ENCODE data around the gene KCNK2.

Gene KCNK2, protein sequence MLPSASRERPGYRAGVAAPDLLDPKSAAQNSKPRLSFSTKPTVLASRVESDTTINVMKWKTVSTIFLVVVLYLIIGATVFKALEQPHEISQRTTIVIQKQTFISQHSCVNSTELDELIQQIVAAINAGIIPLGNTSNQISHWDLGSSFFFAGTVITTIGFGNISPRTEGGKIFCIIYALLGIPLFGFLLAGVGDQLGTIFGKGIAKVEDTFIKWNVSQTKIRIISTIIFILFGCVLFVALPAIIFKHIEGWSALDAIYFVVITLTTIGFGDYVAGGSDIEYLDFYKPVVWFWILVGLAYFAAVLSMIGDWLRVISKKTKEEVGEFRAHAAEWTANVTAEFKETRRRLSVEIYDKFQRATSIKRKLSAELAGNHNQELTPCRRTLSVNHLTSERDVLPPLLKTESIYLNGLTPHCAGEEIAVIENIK

DNA sequence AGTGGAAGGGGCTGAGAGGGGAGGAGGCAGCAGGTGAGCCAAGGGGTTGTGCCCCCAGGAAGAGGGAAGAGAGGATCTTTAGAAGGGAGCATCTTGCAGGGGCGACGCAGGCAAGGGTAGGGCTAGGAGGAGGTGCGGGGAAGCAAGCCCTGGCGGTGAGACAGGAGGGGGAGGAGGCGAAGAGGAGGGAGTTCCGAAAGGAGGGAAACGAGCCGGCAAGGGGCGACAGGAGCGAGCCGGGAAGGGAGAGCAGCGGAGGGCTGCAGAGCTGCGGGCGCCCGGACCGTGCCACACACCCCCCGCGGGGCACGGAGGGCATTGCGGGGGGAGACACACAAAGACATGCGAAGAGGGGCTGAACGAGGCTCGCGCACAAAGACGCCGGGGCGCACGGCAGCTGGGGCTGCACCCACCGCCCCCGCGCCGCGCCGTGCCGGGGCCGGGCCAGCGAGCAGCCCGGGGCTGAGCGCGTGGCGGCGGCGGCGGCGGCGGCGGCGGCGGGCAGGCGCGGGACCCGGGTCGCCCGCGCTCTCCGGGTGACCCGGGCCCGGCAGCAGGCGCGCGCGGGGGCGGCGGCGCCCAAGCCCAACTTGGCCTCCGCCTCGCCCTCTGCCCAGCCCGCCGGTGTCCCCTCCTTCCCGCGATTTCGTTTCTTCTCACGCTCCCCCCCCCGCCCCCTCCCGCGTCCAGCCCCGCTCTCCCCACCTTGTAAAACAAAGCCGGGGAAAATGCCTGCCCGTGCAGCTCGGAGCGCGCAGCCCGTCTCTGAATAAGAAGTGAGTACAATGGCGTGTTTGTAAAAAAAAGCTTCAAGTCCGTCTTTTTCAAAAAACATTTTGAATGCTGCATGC lies at the start of gene KCNK2:
TSS of gene KCNK2 (plus strand) at position 206 of the 851 bp plus-strand sequence. CDS start 649 bp downstream, outside the sequence.
- DNase-seq: no peak

DNA sequence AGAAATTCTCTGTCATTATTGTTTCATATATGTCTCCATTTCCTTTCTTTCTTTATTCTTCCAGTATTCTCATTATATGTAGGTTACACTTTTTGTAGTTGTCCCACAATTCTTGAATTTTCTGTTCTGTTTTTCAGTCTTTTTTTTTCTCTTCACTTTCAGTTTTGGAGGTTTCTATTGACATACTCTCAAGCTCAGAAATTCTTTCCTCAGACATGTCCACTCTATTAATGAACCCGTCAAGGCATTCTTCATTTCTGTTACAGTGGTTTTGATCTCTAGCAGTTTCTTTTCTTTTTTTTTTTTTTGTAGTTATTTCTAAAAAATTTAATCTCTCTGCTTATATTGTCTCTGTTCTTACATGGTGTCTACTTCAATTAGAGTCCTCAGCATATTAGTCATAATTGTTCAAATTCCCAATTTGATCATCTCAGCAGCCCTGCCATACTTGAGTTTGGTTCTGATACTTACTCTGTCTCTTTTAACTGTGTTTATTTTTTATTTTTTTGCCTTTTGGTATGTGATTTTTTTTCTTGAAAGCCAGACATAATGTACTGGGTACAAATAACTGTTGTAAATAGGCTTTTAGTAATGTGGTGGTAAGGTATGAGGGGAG lies 49.5 kb upstream of the KCNK2 start:
- DNase-seq: no peak

DNA sequence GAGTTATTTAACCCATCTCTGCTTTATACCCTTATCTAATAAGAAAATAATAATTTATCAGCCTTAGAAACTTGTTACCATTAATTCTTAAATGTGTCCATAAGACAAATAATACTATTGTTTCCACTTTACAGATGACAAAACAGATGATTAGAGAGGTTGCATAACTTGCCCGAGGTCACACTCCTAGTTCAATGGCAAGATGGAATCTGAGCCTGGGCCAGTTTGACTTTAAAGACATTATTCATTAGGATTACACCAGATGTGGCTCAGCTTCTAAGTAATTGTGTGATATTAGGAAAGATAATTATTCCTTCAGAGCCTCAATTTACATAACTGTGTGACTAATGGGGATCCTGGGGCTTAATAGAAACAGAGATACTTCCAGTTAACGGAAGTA lies 42.3 kb upstream of the KCNK2 start:
- DNase-seq: no peak

DNA sequence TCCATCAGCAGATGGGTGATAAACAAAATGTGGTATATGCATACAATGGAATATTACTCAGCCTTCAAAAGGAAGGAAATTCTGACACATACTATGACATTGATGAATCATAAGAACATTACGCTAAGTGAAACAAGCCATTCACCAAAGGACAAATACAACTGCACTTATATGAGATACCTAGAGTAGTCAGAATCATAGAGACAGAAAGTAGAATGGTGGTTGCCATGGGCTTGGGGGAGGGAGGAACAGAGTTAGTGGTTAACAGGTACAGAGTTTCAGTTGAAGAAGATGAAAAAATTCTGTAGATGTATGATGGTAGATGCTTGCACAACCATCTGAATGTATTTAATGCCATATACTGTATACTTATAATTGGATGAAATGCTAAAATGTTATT lies 39.1 kb upstream of the KCNK2 start:
- DNase-seq: no peak

DNA sequence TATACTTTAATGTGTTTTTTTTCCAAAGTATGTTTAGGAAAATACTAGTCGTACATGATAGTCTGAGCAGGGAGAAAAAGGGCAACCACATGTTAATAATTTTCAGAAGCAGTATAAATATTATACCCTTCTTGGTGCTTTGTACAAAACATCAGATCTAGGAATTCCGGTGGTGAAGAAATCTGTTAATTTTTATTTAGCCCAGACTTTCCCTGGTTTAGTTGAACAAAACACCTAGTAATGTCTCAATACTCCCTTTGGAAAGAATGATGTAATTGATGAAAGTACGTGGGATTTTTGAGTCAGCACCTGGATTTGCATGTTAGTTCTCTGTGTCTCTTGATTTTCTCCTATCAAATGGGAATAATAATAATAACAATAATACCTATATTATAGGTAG lies 38.4 kb upstream of the KCNK2 start:
- no peak for DNase-seq

DNA sequence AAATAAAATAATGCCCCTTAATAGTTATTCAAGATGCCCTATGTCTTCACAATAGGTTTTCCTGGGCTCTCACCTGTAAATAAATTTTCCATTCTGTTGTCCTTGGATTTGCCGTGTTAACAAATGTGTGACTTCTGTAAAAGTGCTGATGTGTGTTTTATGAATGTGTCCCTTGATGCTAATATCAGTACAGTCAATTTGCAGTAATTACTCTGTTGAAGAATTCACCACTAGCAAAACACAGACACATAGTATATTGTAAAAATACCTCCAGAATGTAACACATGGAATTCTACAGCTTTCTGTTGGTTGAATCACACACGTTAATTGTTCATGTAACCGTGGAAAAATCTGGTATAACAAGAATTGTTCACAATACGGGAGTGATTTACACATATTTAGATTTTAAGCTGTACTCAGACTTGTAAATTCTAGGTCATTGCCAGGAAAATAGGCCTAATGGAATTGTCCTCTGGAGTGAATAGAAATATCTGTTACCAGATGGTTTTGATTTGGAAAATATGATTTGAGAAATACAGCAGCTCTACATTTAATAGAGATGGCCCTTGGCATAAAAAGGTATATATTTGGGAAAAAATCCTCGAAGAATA lies 36.7 kb upstream of the KCNK2 start:
- no peak for DNase-seq

DNA sequence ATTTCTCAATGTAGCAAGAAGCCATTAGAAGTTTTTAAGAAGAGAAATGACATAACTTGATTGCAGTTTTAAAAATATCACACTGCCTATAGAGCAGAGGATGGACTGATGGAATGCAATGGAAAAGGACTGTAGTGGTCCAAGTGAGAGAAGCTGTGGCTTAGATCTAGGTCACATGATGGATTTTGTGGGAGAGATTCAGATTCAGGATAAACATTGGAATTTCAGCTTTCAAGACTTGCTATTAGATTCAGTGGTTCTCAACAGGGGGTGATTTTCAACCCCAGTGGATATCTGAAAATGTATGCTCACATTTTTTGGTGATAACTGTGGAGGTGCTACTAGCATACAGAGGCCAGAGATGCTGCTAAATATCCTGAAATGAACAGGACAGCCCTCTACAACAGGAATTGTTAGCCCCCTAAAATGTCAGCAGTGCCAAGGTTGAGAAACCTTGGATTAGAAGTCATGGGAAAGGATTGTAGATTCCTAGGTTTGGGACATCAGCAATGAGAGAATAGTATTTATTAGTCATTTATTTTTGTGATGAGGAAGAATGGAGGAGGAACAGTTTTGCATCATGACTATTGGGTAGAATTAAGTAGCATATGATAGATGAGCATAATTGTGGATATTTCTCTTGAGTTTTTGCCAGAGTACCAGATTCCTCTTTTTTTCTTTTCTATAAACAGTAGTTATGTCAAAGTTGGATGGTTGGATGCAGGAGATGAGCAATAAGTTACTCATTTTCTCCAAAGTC lies 30.1 kb upstream of the KCNK2 start:
- no peak for DNase-seq

DNA sequence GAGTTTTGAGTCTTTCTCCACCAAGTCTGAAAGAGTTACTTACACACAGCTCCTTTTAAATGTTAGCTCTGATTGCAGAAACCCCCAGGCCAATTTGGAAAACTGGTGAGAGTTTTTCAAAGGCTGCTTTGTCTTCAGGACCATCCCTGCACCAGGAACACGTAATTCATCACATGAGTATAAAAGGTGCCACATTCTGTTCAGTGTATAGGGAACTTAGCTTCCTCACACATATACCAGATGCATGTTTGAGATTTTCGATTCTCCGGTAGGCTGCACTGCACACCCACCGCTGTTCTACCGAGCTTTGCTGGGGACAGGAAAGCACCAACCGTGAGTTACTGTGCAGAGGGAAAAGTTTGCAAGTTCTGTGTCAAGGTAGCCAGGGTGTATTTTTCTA lies 28.3 kb upstream of the KCNK2 start:
- DNase-seq: no peak

DNA sequence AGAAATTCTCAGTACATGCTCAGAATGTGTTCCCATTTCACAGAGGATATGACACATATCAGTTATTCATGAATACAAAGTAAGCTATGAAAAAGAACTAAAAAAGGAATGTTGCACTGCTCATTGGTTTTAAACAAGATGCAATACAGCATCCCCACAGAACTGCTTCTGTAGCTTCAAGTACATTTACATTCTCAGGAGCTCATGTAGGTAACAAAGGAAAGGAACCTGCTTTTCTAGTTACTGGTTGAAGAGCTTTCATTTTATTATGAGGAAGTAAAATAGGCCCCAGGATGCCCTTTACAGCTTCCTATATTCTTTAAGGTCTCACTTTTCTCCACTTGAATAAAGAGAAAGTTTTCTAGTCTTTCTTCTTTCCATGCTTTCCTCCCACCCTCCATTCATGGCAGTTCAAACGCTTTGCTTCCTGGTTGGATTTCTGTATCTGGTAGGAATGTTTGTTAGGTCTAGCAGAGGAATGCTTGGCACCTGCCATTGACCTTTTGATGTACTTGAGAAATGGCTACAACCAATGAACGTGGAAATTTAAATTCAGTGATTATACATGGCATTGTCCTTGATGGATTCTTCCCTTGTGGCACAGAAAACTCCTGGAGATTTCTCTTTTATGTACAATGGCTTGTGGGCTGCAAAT lies 27.1 kb upstream of the KCNK2 start:
- peak in 1 of 2 experiments; percentile 3 for DNase-seq

DNA sequence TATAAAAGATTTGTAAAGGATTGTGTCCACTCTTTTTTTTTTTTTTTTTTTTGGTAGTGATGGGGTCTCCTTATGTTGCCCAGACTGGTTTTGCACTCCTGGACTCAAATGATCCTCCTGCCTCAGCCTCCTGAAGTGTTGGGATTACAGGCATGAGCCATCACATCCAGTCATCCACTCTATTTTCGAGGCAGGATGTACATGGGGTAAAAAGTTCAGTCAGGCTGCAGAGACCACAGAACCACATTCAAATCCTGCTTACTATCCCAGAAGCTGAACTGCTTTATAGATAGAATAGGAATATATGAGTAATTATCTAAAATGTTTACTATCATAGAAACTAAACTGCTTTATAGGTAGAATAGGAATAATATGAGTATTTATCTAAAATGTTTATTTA lies 26.0 kb upstream of the KCNK2 start:
- DNase-seq: no peak

DNA sequence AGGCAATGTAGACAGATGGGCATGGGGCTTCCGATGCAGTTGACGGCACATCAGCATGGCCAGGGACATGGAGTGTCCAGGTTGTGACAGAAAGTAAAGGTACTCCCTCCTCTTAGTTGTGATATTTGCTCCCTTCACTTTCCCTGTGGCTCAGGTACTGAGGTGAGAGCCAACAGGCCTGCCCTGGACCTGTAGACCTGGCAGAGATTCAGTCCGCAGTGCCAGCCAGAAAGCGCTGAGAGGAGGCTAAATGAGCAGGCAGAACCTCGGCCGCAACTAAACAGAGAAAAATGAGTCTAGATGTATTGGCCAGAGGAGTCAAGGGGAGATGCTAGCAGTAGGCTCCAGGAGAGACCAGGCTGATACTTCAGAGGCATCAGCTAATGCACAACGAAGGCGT lies 22.6 kb upstream of the KCNK2 start:
- no peak for DNase-seq

DNA sequence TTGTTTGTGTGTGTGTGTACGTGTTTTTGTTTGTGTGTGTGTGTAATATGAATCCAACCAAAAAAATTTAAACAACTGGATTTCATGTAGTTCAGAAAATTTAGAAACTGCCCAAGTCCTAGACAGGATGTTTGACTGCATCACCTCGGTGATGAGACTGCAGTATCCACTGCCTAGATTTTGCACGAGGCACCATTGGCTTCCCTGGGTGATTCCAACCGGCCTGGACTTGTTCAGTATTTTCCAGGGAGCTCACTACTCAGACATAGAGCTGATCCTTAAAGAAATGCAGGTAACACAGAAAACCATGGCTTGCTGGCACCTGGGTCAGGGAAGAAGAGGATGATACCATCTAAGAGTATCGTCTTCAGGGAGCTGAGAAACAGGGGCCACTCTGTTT lies 18.2 kb upstream of the KCNK2 start:
- no peak for DNase-seq

DNA sequence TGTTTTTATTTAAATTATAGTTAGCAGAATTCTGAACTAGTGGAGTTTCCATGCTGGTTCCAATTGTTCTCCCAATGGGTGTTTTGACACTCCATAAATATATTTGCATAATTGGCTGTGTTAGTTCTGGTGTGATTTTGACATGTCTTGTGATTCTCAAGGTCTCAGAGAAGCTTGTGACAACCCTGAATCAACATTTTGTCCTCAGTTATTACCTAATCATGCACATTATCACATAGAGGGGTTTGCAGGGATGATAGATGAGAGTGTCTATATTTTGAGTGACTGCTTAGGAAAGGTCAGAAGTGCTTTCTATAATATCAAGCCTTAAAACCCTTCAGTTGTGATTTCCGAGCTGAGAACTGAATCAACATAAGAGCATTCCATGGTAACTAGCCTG lies 11.5 kb upstream of the KCNK2 start:
- DNase-seq: no peak

DNA sequence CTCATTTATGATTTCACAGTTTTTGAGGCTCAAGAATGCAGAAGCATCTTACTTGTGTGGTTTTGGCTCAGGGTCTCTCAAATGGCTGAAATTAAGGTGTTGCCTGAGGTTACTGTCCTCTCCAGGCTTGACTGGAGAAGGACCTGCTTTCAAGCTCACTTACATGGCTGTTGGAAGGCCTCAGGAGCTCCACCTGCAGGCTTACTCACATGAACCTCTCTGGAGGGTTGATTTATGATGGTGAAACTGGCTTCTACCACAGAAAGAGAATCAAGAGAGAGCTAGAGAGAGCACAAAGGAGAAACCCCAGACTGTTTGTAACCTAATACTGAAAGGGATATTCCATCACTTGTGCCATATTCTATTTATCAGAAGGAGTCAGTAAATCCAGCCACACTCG lies 6.2 kb upstream of the KCNK2 start:
- peak; percentile 21 to 24 for DNase-seq

DNA sequence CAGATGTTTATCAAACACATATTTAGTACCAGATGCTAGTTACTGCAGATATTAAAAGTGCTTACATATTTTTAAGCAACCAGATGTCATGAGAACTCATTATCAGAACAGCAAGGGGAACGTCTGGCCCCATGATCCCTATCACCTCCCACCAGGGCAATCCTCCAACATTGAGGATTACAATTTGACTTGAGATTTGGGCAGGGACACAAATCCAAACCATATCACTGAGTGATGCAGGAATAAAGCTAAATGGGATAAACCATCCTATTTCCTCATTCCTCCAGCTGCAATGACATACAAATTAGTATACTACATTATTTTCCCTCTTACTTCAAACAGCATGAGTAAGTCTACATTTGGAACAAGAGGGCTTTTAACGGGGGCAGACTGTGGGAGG lies 3.1 kb upstream of the KCNK2 start:
- no peak for DNase-seq

DNA sequence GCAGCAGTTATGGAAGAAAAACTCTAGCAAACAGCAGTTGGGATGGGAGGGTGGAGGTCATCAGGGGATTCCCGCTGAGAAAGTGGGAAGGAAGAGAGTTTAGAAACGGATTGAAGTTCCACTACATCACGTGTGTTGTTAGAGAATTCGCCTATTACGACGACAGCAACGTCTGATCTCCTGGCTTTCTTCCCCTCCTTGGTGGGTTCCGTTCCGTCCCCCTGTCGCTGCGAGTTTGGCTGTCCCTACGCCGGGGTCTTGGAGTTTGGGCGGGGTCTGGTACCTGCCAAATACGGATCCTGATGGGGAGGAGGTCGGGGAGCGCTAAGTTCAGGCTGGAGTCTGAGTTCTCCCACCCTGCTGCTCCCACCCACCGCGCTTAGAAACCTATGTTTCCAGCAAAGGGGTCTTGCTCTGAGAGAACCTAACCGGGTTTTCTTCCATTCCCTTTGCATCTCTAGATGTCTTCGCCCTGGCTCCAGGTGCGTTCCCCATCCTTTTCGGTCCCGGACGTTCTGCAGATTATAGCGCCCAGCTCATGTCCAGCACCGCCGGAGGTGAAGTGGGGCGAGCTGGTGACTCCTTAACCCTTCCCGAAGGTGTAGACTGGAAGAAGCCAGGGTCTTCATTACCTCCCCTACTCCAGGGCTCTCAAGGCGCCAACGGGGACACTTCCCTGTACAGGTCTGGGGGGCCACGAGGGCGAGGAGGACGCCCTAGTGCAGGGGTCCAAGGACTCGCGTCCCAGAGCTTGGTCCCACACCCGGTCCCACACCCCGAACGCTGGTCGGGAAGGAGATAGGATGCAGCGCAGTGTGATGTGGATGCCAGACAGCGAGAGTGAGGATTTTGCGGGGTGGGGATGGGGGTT lies 641 bp upstream of the KCNK2 start:
- DNase-seq: no peak

DNA sequence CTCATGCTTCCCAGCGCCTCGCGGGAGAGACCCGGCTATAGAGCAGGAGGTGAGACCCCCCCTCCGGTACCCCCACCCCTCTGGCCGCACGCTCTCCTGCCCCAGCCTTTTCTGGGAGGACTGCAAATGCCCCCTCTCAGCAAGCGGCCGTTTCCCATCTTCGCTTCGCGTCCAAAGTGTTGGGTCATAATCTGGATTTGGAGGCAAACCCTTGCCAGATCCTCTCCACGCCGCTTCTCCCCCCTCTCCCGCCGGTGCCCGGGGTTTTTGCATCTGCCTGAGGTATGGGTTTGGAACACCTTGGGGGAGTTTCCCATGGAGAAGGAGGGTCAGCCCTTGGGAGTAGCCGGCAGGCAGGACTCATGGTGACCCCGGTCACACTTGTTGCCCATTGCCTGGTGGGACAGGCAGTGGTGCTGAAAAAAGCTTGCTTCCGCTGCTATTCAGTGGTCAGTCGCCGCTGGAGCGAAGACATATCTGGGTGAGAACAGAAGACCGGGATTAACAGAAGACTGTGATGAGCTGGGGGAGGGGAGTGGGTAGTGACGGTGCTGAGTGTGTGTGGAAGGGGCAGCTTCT lies 935 bp downstream of the KCNK2 start:
- no peak for DNase-seq

DNA sequence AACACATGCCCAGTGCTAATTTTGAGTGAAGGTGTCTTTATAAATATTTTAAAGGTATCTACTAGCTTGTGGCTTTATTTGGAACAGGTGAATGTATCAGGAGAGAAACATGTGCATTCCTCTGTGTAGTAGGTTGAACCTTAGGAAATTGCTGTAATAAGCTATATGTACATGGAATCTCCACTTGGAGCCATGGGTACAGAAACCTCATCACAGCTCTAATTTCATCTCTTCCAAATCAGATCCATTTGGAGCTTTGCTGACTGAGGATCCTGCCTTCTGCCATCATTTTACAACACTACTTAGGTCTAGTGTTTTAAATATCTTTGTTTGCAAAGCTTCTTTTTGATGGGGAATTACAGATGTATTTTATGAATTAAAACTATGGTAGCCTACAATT lies 2.1 kb downstream of the KCNK2 start:
- no peak for DNase-seq

DNA sequence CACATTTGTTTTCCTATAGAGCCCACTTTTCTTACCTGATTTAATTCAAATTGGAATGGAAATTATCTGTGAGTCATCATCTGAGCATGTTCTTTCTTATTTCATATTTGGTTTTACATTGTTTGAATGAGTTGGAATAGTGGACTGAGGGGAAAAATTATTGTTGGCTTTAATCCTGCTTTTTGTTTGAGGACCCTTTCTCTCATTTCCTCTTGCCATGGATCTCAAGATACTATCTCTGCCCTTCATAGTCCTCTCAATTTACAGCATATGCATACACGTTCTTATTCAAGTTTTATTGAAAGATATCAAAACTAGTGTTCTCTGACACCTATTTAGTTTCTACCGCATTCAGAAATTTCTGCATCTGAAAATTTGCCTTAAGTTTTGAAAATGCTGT lies 5.1 kb downstream of the KCNK2 start:
- DNase-seq: no peak

DNA sequence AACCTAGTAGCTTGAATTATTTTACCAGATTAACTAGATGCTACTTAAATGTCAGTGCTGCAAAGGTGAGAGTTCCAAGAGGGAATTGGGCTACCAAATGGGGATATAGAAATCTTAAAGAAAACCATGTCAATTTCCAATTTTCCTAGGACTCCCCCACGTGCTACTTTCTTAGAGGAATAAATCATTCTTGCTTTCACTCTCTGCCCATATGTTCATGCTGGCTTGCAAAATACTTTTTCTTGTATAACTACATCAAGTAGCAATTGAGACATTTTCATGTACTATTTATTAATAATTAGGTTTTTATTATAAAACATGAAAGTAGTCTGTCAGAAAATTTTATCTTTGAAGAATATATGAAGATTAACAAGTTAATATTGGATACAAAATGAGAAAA lies 11.8 kb downstream of the KCNK2 start:
- no peak for DNase-seq

DNA sequence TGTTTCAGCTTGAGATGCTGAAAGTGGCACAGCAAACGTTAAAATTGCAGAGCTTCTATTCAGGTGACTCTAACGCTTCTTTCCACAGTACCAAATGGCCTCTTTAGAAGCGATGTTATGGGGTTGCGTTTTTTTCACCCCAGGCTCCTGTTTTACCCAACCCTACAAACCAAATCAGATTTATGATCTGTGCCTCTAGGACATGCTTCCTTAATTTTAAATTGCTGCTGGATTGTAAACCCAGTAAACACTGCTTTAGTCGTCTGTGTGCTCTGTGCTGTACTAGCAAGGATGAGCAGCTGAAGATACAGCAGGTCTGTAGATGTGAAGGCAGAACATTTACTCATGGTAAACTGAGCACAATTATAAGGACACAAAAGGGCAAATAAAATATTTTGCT lies 13.0 kb downstream of the KCNK2 start:
- DNase-seq: no peak
